HG03442 (cell line): ENCODE data around the gene PRKN.
A peak's percentile ranks its signal among the peaks of the same experiment; 100 is the strongest.

Source experiments
- ATAC-seq: cut with Tn5 transposase; IDR thresholded peaks from one replicate; pipeline ENCODE4 v1.9.1; 2021; ENCODE audit warnings: mild to moderate bottlenecking, moderate library complexity; ENCODE audit not compliant: unreplicated experiment

The PRKN gene

DNA sequence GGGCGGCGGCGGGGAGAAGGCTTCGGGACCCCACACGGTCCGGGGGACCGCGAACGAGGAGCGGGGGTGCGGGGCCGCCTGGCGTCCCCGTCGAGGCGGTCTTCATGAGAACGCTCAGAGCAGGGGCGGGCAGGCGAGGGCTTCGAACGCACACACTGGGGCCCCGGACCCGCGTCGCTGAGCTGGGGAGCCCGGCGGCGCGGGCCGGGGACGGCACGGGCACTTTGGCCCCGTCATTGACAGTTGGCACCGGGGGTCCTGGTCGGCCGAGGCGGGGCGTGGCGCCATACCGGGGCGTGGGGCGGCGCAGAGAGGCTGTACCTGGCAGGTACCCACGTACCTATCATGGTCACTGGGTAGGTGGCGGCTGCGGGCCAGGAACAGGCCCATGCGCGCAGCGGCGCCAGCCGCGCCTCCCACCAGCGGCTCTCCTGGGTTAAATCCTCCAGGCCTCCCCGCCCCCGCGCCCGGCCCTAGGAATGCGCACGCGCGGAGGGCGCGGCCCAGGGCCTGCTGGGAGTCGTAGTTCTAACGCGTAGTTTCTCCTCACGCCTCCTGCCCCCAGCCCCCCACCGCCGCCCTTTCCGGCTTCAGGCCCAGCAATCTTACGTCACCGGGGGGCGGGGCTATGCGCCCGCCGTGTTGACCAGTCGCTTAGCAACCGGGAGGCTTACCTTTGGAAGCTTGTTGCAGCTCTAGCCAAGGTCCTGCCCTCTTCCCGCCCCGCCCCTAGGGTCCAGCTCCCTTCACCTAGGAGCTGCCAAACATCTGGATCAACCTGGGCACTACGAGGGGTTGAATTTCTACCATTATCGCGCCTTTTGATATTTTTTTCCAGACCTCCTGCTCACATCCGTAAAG is at the start of gene PRKN, which contains the start of gene PACRG:
PRKN (minus strand) TSS at position 445 of the 861 bp plus-strand sequence.
PACRG (plus strand) TSS at position 653 of the 861 bp plus-strand sequence.
- peak; percentile 97 for ATAC-seq

DNA sequence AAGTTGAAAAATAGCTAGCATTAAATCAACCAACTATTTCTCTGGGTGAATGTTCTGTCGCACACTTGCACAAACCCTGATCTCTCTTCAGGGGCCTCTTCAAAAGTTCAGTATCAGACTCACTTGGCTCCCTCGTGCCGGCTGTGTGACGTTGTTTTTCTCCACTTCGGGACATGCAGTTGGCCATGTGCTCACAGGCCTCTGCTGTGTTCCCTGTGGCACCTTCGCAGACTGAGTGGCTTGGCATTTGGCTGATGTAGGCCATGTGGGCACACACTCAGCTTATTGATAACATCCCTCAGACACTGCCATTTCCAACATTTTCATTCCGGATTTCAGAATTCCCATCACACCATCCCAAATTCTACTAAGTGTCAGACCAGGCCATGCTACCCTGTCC is 49.5 kb upstream of the PRKN start:
- no peak for ATAC-seq

DNA sequence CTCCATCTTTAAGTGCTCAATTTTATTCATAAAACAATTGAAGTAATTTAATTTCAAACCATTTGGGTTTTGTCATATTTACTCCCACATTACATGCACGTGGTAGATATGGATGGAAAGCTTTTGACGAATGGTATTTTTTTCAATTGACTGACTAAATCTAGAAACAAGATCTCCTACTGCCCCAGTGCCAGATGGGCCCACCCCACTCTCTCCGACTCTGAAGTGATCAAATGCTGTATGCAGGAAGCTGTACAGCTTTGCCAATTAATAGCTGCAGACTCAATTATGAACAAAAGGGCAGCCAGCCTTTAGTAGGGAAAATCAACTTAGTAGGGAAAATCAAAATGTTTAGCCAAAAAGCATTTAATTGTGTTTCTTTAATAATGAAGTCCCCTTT is 46.4 kb upstream of the PRKN start:
- no peak for ATAC-seq

DNA sequence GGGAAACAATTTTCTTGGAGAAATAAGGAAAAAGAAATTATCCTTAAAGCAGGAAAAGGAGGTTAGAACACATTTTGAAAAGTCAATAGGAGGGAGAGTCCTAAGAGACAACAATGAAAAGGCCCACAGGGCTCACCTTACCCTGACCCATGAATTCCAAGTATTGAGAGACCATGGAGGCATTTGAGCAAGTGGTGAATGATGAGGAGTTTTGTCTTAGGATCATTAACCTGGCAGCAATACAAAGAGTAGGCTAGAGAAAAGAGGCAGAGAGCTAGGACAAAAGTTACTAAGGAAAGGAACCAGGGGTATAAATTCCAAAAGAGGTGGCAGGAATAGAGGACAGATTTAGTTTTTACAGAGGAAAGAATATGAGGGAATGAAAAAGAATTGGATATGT is 44.9 kb upstream of the PRKN start:
- ATAC-seq = no peak

DNA sequence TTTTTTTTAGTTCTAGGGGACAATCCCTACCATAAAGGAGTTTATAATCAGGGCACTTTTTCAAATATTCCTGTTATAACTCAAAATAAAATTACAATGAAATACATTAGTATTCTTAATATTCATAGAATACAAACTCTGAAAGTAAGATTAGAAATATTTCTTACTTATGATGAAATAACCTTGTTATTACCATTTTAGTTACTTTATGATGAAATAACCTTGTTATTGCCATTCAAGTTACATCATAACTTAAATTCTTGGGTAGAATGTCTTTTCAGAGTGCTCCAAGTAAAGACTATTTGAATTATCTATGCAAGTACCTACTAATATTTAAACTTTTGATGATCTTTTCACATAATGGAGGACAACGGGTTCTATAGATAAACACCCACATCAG is 43.4 kb upstream of the PRKN start:
- ATAC-seq = no peak

DNA sequence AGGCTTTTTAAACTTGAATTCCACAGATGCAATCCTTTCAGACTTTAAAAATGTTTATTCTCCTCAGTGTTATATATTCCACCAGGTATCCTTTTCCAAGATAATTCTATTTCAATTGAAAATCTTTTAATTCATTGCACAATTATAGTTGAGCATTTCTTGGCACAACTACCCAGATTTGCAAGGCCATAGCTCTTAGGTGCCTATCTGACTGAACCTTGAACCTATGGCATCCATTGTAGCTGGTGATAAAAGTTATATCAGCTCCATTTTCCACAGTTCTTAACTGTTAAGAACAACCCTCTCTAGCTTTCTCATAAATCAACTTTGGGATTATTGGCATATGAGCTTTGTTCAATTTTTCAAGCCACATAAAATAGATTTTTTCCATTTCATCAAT is 42.6 kb upstream of the PRKN start:
- no peak for ATAC-seq

DNA sequence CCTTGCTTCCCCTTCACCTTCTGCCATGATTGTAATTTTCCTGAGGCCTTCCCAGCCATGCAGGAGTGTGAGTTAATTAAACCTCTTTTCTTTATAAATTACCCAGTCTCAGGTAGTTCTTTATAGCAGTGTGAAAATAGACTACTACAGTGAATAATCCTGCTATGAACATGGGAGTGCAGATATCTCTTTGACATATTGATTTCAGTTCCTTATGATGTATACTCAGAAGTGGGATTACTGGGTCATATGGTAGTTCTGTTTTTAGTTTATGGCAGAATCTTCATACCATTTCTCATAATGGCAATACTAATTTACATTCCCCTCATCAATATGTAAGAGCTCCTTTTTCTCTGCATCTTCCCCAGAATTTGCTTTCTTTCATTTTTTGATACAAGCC is 26.2 kb upstream of the PRKN start:
- no peak for ATAC-seq

DNA sequence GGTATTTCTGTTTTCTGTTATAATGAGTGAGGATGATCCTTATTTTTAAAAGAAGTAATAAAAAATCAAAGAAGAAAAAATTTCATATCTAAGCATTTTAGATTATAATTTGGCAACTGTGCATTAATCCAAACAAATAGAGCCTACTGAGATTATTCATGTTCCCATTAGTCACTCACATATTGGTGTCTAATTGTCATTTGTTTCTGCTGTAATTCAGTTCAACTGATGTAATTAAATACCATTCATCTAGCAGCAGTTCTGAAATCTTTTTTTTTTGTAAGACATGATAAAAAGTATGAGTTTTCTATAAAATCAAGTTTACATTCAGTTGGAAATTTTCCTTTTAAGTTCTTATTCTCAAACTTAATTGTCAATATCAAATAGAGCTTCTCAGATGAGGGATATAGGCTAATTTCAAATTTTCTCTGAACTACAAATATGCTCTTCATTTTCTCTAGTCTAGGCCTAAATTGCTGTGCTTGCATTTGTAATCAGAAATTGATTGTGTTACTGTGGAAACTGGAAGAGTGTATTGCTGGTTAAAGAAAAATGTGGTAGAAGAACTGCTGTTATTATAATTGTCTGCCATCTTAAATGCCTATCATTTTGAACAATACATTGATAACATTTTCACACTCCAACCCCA is 23.8 kb upstream of the PRKN start:
- ATAC-seq = no peak

DNA sequence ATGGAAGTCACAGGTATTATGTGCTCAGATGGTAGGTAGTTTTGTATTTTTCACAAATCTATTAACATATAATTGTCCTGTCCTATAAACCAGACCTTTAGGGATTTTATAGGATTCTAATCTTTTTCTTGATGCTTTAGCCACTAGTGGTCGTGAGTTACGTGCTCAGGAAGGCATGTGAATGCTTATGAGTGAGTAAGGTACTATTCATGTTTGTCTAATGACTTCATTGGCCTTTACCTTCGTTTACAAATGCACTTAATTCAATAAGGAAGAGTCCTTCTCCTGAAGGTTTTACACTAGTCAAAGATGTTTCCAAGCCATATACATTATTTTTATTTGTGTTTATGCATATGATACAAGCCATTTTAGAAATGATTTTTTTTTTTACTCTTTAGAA is 23.2 kb upstream of the PRKN start:
- ATAC-seq = no peak

DNA sequence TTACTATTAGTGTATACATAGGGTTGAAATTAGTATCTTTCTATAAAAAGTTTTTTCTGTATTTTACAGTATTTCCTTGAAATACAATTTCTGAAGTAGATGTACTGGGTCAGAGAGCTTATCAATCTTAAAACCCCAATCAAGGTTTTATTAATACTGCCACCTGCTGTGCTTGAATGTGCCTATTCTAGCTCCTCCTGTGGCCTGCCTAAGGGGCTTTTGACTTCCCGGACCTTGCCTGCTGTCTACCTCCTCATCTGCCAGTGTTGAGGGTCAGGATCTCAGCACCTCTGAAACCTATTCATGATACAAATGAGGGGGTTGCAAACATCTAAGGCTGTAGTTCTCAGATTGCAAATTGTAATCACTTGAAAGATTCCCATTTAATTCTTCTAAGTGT is 9.4 kb upstream of the PRKN start:
- ATAC-seq = no peak

DNA sequence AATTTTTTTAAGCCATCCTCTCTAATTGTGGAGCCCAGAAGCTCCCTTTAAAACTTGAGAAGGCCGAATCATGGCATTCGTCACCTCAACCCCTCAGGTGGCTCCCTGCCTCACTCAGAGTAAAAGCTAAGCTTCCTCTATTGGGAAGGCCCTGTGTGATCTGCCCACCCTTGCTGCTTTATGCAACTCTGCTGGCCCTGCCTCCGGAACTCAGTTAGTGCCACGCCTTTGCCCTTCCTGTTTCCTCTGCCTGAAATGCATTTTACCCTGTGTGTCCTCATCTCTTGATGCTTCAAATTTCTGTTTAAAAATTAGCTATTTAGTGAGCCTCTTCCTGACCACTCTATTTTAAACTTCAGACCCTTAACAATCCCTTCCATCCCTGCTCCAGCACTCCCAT is 5.9 kb upstream of the PRKN start:
- ATAC-seq = no peak

DNA sequence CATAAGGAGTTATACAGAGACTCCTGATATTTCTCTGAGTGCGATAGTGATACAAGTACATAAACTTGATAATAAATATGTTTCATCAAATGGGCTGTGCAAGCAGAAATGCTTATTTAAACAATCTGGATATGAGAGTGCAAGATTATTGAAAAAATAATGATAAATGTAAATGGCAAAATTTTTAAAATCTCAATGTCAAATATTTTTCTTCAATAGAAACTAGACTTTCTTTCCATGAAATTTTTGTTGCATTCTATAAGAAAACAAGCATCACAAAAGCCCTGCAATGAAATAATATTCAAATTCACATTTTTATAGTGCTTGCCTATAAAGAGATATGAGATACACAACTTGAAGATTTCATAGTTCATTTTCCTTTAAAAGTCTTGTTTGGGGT is 2.9 kb upstream of the PRKN start:
- no peak for ATAC-seq

DNA sequence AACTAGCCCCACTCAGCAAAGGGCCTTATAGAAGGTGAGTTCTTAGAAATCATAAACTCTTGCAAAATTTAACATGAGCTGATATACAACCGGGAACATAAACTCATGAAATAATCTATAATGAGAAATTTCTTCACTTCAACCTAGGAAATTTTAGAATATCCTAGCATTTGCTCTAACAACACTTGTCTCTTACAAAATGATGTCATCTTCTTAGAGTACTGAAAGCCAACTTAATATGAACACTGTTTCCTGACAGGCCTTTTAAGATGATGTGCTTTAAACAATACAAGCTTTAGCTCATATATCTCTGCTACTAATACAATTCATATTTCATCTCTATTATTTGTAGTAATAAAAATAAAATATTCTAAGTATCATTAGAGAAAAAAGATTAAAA is 1.1 kb upstream of the PRKN start:
- no peak for ATAC-seq

DNA sequence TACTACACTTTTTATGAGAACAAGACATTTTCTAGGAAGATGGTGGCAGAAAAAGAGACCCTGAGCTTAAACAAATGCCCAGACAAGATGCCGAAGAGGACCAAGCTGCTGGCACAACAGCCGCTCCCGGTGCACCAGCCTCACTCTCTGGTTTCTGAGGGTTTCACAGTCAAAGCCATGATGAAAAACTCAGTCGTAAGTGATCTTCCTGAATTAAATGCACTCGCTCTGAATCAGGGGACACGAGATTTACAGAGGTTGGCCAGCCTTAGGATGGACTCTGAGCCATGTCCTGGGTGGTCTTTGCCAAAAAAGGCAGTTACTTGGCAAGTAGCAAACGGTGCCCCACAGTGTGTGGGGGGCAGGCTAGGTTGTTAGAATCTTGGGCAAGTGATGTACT is 631 bp upstream of the PRKN start:
- no peak for ATAC-seq

DNA sequence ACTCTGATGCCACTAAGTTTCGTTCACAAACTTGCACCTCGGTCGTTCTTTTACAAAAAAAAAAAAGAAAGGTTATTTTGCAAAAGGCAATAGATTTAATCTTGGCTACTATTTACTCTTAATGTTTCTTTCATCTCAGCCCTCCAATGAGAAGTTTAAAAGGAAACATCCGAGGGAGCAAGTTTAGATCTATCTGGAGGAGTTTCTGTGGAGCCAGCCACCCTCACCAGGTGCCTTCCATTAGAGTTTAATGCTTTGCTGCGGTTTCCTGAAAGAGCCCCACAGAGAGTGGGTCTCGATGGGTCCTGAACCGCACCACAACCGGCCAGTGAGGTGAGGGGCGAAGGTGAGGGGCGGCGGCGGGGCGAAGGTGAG is 632 bp downstream of the PRKN start:
- ATAC-seq = peak; percentile 1

DNA sequence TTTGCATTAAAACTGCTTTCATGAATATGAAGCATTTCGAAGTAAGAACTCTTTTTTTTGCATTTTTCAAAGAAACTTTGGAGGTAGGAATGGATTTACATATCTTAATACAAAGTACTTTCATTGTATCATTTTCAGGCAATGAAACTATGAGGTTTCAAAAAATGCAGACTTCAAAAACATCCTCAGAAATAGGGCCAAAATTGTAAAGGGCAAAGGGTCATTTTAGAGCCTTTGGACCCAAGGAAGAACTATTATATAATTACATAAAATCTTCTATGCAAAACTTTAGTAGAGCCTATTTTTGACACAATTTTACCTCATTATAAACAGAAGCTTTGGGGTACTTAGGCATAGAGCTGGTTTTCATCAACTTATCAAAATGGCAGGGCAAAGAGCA is 4.9 kb downstream of the PRKN start:
- no peak for ATAC-seq

DNA sequence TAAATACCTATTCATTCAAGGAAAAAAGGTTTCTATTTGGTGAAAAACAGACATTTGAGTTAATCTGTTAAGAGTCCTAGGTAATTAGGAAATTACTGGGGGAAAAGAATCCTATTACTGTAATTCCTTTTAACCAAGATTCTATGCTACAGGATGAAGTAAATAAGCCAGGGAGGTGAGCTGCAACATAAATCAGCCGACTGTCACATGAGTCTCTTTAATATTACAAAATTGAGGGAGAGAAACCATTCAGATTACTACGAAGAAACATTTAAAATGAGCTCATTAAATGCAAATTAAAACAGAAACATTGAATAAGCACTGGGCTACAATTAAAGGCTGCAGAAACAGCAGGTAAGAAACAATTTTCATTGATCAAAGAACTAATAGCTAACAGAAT is 5.3 kb downstream of the PRKN start:
- ATAC-seq = no peak

DNA sequence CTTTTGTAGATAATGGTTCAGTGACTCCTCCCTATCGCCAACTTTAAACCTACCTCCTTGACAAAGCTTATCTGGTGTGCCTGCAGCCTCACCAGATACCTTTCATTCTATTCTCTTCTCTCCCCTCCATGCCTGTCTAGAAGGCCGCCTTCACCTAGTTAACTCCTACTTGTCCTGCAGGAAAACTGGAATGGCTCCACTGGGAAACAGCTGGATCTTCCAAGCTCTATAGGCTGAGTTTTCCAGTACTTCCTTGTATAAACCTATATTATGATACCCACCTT is 6.2 kb downstream of the PRKN start:
- ATAC-seq = no peak

DNA sequence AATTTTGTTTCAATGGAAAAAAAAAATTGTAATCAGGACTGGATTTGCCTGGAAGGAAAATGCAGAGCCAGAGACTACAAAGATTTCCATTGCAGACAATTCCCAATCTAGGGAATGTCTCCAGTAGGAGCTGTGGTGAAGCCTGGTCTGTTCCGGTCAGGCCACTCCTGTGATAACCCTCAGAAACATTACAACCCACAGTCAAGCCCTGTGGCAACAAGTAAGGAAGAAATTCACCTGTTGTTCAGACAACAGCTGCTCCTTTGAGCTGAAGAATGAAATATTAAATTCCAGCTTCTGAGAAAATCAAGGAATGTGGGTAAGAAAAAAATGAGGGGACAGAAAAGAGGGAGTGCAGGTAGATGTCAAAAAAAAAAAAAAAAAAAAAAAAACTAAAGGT is 8.0 kb downstream of the PRKN start:
- no peak for ATAC-seq

DNA sequence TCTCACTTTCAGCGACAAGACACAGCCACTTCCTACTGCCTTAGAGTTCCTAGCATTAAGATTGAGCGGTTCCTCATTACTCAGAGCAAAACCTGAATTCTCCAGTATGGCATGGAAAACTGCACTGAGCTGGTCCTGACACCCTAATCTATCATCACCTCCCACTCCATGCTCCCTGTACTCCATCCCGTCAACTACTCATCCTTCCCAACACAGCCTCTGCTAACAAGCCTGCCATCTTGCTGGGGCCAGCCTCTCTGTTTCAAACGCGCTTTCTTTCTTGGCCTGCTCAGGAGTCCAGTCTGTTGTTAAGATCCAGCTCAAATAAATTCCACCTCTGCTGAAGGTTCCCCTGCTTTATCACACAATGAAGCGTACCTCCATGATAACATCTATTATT is 12.0 kb downstream of the PRKN start:
- ATAC-seq = no peak

DNA sequence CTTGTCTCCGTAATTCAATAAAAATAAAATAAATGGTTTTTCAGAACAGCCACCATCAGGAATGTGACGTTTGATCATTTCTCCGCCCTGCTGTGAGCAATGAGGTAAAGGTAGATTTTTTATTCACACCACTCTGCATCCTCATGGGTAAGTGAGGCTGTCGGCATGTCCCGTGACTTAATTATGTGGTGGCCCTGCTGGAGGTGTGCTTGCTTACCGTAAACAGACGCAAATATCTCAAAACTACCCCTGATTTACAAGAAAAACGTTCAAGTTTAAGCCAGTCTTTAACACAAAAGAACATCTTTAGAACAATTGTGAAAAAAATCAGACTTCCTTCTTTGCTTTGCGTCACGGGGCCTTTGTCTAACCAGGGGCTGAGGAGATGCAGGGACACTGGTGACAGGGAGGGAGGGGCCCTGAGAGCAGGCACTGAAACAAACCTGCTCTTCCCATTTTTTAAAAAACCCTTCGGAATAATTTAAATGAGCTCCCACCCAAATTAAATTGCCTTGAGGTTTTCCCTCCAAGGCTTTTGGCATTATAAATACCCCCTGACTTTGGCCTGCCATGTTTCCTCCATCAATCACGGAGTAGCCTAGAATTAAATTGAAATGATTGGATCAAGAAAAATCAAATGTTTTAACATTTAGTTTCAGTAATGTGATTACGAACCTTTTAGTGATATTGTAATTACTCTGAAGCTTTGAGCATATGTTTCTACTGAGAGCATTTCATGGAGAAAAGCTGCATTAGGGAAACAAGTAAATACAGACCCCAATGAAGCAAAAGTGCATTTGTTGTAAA is 13.4 kb downstream of the PRKN start:
- ATAC-seq = no peak

DNA sequence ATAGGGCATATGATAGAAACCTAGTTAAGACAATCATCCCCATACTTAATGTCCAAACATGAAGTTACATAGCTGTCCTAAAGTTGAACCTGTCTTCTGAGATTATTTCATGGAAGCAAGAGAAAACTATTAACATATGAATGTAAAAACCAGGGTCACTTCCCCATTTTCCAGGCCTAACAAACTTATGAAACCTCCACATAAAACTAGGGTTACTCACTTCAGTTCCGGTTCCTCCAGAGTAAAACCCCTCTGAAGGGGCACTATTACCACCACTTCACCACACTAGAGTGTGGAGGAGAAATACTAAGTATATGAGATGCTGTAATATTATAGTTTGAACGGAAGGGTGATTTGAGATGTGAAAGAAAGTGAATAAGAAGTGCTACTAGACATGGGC is 14.9 kb downstream of the PRKN start:
- ATAC-seq = no peak
